ENCODE data around the gene PODXL2.

- no peak for TF ChIP-seq POLR2A (IDR thresholded peaks at IDR 0.05)
- TF ChIP-seq CTCF (IDR thresholded peaks at IDR 0.05): no peak
These were observed 59.0 kb downstream of the PODXL2 start for GRCh38 chr3:127688022-127688415.
